A673 (cell line): ENCODE results near the gene TMEM81. TPM values are rescaled to one million over a fixed set of nuclear protein-coding genes. Genes with fewer than 3 reads are reported as not detected.

ENCODE experiments used
- BruUV-seq: library from RNA; stranded (reverse); fragments of 400-500 nt; replicated peaks from 2 replicates; lab custom pipeline; 2021; lab: Mats Ljungman, UMichigan
- CTCF ChIA-PET: fragments of 300-600 bp; sonication (Branson Sonifier 250); formaldehyde crosslinking; loops from one replicate; lab custom pipeline; 2022; ENCODE audit warnings: antibody characterized with exemption; lab: Charles Lee
- POLR2A ChIA-PET: fragments of 300-600 bp; sonication (Branson Sonifier 250); formaldehyde crosslinking; loops from one replicate; lab custom pipeline; 2022; ENCODE audit warnings: antibody characterized with exemption; ENCODE audit not compliant: low non-redundant PET; lab: Charles Lee
- DNase-seq: peaks from one replicate; pipeline ENCODE4 v3.0.0-alpha.2; 2015; ENCODE audit warnings: low spot score
- H3K27ac ChIP-seq: fragments of 200-600 bp; sonication (generic); 2 replicates; pipeline ENCODE4 v1.5.1; 2016; ENCODE audit warnings: mixed run types, low read depth, mild to moderate bottlenecking, mixed read lengths, antibody characterized with exemption, low read length; ENCODE audit not compliant: poor library complexity, severe bottlenecking
- H3K27me3 ChIP-seq: fragments of 200-600 bp; sonication (generic); replicated peaks from 2 replicates; pipeline ENCODE4 v1.6.1; 2017; ENCODE audit warnings: mixed run types, low read depth, mild to moderate bottlenecking, mixed read lengths, antibody characterized with exemption, low read length; ENCODE audit not compliant: insufficient read depth, poor library complexity
- H3K36me3 ChIP-seq: fragments of 200-600 bp; sonication (generic); 2 replicates; pipeline ENCODE4 v1.6.1; 2016; ENCODE audit warnings: mixed run types, mild to moderate bottlenecking, mixed read lengths, antibody characterized with exemption, low read length; ENCODE audit not compliant: insufficient read depth, poor library complexity, severe bottlenecking
- H3K4me1 ChIP-seq: fragments of 200-600 bp; sonication (generic); 2 replicates; pipeline ENCODE4 v1.6.1; 2017; ENCODE audit warnings: mixed run types, mild to moderate bottlenecking, mixed read lengths, antibody characterized with exemption, low read length; ENCODE audit not compliant: insufficient read depth, poor library complexity, severe bottlenecking
- H3K4me3 ChIP-seq: fragments of 200-600 bp; sonication (generic); 2 replicates; pipeline ENCODE4 v1.5.1; 2016; ENCODE audit warnings: low read depth, mixed run types, mild to moderate bottlenecking, mixed read lengths, low read length; ENCODE audit not compliant: poor library complexity, severe bottlenecking
- H3K9me3 ChIP-seq: fragments of 200-600 bp; sonication (generic); 2 replicates; pipeline ENCODE4 v1.6.1; 2016; ENCODE audit warnings: mixed run types, low read depth, mild to moderate bottlenecking, mixed read lengths, antibody characterized with exemption, low read length; ENCODE audit not compliant: poor library complexity, severe bottlenecking
- EZH2 ChIP-seq: fragments of 200-600 bp; sonication (generic); IDR thresholded peaks from 2 replicates; pipeline ENCODE4 v1.6.1; 2017; ENCODE audit warnings: borderline replicate concordance, low read depth, mild to moderate bottlenecking, mixed read lengths, antibody characterized with exemption, low read length; ENCODE audit not compliant: poor library complexity, severe bottlenecking
- intact Hi-C: fragments of 100-400 bp; cut with micrococcal nuclease; formaldehyde crosslinking; loops from one replicate; pipeline ENCODE4 v1.10.0; 2022; ENCODE audit not compliant: unreplicated experiment
- total RNA-seq: library from RNA; stranded (reverse); gene quantifications from 2 replicates; pipeline ENCODE4 v1.2.3, GENCODE V29; 2021
- TF ChIP-seq, protein P1 (sequence below): fragments of 300-800, 200-600 bp; sonication (generic); conservative IDR thresholded peaks from 2 replicates; pipeline ENCODE4 v1.5.1; 2017; ENCODE audit warnings: low read depth, mild to moderate bottlenecking, antibody characterized with exemption, low read length, moderate library complexity, mixed read lengths

Gene TMEM81
- total RNA-seq, 1 experiment from 2014 or later: 5.4 TPM

DNA sequence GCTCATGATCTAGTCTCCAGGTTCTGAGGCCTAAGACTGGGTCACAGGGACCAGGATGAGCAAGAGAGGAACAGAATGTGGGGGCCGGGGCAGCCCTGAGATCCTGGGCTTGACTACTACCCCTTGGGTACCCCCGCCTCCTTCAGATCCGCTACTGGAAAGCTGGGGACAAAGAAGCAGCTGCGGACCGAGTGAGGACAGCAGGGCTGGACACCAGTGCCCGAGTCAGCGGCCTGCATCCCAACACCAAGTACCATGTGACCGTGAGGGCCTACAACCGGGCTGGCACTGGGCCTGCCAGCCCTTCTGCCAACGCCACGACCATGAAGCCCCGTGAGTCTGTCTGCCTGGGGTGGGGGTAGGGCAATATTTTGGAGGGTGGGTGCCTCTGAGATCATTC, 12.5 kb downstream of the TMEM81 start:
- H3K4me1 ChIP-seq: peaks cover 5% of the 10 kb centered on the region
- DNase-seq: no peak
- H3K27me3 ChIP-seq: no peaks in the 10 kb centered on the region
- H3K27ac ChIP-seq: no peak overlapping the region
- intact Hi-C loops: no loop called here
- no peak for TF ChIP-seq EZH2
- TF ChIP-seq, protein P1, sequence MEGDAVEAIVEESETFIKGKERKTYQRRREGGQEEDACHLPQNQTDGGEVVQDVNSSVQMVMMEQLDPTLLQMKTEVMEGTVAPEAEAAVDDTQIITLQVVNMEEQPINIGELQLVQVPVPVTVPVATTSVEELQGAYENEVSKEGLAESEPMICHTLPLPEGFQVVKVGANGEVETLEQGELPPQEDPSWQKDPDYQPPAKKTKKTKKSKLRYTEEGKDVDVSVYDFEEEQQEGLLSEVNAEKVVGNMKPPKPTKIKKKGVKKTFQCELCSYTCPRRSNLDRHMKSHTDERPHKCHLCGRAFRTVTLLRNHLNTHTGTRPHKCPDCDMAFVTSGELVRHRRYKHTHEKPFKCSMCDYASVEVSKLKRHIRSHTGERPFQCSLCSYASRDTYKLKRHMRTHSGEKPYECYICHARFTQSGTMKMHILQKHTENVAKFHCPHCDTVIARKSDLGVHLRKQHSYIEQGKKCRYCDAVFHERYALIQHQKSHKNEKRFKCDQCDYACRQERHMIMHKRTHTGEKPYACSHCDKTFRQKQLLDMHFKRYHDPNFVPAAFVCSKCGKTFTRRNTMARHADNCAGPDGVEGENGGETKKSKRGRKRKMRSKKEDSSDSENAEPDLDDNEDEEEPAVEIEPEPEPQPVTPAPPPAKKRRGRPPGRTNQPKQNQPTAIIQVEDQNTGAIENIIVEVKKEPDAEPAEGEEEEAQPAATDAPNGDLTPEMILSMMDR: no peak
- POLR2A ChIA-PET: no interaction called here
- BruUV-seq: no TSS peak
- CTCF ChIA-PET: interaction anchor here (1.5 kb wide), 1 partner anchor 10 kb away, joined by 8 read pairs; no protein-coding TSS in a partner anchor
- H3K36me3 ChIP-seq: no peaks in the 10 kb centered on the region
- no peak overlapping the region for H3K4me3 ChIP-seq
- H3K9me3 ChIP-seq: no peaks in the 10 kb centered on the region

DNA sequence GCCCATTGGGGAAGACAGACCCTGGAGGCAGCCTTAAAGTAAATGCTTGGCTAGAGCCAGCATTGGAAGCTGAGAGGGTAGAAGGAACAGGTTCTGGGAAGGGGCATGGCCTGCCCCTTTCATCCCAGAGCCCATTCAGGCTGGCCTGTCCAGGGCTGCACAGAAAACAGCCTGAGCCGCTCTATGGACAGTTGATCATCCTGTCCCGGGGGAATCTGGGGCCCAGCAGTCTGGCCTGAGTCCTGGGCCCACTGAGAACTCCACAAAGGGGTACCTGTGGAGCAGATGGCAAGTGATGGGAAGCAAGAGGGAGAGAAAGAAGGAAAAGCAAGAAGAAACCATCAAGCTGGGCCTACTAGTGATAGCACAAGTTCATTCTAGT, 13.2 kb downstream of the TMEM81 start:
- Histone ChIP-seq H3K4me1 (peaks cover 5% of the 10 kb centered on the region), H3K36me3 (no peaks in the 10 kb centered on the region), H3K27me3 (no peaks in the 10 kb centered on the region), H3K27ac (no peak overlapping the region), H3K4me3 (no peak overlapping the region), H3K9me3 (no peaks in the 10 kb centered on the region)
- ChIA-PET CTCF (interaction anchor here (0.6 to 1.5 kb wide), 2 partner anchors 9 to 185 kb away, joined by 7 to 8 read pairs; no protein-coding TSS in a partner anchor), POLR2A (no interaction called here)
- BruUV-seq: no TSS peak
- no peak for DNase-seq
- intact Hi-C loops: no loop called here
- TF ChIP-seq, protein P1: no peak
- TF ChIP-seq EZH2: no peak

DNA sequence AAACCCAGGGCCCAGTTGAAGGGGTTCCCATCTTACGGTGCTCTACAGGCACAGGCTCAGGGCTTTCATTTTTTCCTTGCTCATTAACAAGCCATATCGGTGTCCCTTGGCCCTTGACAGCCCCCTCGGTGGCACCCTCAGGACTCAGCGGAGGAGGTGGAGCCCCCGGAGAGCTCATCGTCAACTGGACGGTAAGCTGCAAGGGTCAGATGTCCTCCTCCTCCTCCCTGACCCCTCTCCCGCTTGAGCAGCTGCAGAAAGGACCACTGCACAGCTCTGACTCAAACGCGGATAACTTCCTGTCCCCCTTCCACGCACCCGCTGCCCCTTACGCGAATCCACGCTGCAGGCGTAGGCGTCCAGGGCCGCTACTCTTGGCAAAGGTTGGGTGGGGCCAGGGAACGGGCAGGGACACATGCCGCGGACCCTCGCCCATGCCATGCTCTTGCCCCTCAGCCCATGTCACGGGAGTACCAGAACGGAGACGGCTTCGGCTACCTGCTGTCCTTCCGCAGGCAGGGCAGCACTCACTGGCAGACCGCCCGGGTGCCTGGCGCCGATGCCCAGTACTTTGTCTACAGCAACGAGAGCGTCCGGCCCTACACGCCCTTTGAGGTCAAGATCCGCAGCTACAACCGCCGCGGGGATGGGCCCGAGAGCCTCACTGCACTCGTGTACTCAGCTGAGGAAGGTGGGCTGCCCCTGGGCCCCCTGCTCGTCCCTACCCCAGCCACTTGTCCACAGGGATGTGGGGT, 14.7 kb downstream of the TMEM81 start:
- no peak for DNase-seq
- H3K27me3 ChIP-seq: no peaks in the 10 kb centered on the region
- no peak overlapping the region for H3K4me3 ChIP-seq
- H3K36me3 ChIP-seq: no peaks in the 10 kb centered on the region
- peaks cover 5% of the 10 kb centered on the region for H3K4me1 ChIP-seq
- H3K27ac ChIP-seq: no peak overlapping the region
- TF ChIP-seq EZH2: no peak
- TF ChIP-seq, protein P1: no peak
- intact Hi-C loops: no loop called here
- POLR2A ChIA-PET: no interaction called here
- no peaks in the 10 kb centered on the region for H3K9me3 ChIP-seq
- BruUV-seq: no TSS peak
- CTCF ChIA-PET: no interaction called here
